Endodermal cell (in vitro differentiated cells): ENCODE measurements around the gene AGAP2. TPM values are rescaled to one million over a fixed set of nuclear protein-coding genes. Genes with fewer than 3 reads are reported as not detected.
"Not testable (repeated sequence)": the region's sequence is repeated elsewhere in the genome, so short reads cannot be mapped to it uniquely, and the experiment has no call there.

Experiments used
- DNase-seq: peaks from one replicate; pipeline ENCODE4 v3.0.0-alpha.2; 2017
- H3K27ac ChIP-seq: 2 replicates; pipeline ENCODE4 v1.5.1; 2013; ENCODE audit warnings: mild to moderate bottlenecking, low read depth, low read length, moderate library complexity
- H3K27me3 ChIP-seq: 2 replicates; pipeline ENCODE4 v1.6.1; 2013; ENCODE audit warnings: mild to moderate bottlenecking, low read length, moderate library complexity; ENCODE audit not compliant: insufficient read depth, control insufficient read depth, poor library complexity, severe bottlenecking
- H3K36me3 ChIP-seq: 2 replicates; pipeline ENCODE4 v1.7.0; 2013; ENCODE audit warnings: mild to moderate bottlenecking, low read length, moderate library complexity; ENCODE audit not compliant: control insufficient read depth, insufficient read depth
- H3K4me1 ChIP-seq: one replicate; pipeline ENCODE4 v1.7.0; 2013; ENCODE audit warnings: low read length; ENCODE audit not compliant: control insufficient read depth, insufficient read depth
- H3K4me3 ChIP-seq: 2 replicates; pipeline ENCODE4 v1.5.1; 2013; ENCODE audit warnings: mild to moderate bottlenecking, low read length, moderate library complexity
- H3K9ac ChIP-seq: 2 replicates; pipeline ENCODE4 v1.6.1; 2013; ENCODE audit warnings: mild to moderate bottlenecking, low read length, moderate library complexity; ENCODE audit not compliant: poor library complexity, severe bottlenecking; ENCODE audit errors: extremely low read depth
- H3K9me3 ChIP-seq: 2 replicates; pipeline ENCODE4 v1.6.1; 2013; ENCODE audit warnings: mild to moderate bottlenecking, low read length, moderate library complexity; ENCODE audit not compliant: control insufficient read depth
- H3K27ac Mint-ChIP-seq: 2 replicates; pipeline ENCODE4 v1.8.0; 2020; ENCODE audit warnings: mixed read lengths
- H3K27me3 Mint-ChIP-seq: 2 replicates; pipeline ENCODE4 v1.8.0; 2021; ENCODE audit warnings: mild to moderate bottlenecking, mixed read lengths; ENCODE audit not compliant: insufficient read depth
- H3K36me3 Mint-ChIP-seq: 2 replicates; pipeline ENCODE4 v1.8.0; 2020; ENCODE audit warnings: low read depth, mixed read lengths
- H3K4me1 Mint-ChIP-seq: 2 replicates; pipeline ENCODE4 v1.8.0; 2020; ENCODE audit warnings: mixed read lengths
- H3K4me3 Mint-ChIP-seq: 2 replicates; pipeline ENCODE4 v1.8.0; 2020; ENCODE audit warnings: mild to moderate bottlenecking, moderate library complexity, mixed read lengths
- H3K9me3 Mint-ChIP-seq: 2 replicates; pipeline ENCODE4 v1.8.0; 2020; ENCODE audit warnings: mild to moderate bottlenecking, mixed read lengths
- WGBS, 2 experiments: methylation state at CpG; one replicate each; pipeline versions ENCODE4 v1.1.5 to v1.1.7; 2013; ENCODE audit warnings: missing lambda C conversion rate in 2 of 2, mixed read lengths in 1 of 2; ENCODE audit not compliant: insufficient coverage in 1 of 2, insufficient read length in 1 of 2; 5-methylcytosine and 5-hydroxymethylcytosine counted together
- total RNA-seq, 2 donors: library from RNA; stranded (reverse); fragmentation: NEBNext Ultra II Directional in 1 of 2; extraction: Animal tissue kit (Norgen Biotek cat#: 25700) in 1 of 2; gene quantifications; 2 replicates in 1 of 2; 3 replicates in 1 of 2; pipeline ENCODE4 v1.2.1, GENCODE V29; 2021
- TF ChIP-seq, protein P1 (sequence below): fragments of 200-600 bp; sonication (generic); conservative IDR thresholded peaks from 2 replicates; pipeline ENCODE4 v1.5.0; 2021; ENCODE audit warnings: antibody characterized with exemption, mild to moderate bottlenecking

AGAP2 gene
- total RNA-seq, 2 donors from 2014 or later: 0.44 TPM; not detected in 1

DNA sequence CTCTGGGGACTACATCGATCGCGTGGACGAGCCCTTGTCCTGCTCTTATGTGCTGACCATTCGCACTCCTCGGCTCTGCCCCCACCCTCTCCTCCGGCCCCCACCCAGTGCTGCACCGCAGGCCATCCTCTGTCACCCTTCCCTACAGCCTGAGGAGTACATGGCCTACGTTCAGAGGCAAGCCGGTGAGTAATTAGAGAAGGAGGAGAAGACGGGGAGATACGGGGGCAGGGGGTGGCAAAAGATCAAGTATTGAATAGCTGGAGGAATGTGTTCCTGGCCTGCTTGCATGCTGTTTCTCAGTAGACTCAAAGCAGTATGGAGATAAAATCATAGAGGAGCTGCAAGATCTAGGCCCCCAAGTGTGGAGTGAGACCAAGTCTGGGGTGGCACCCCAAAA, 22.8 kb downstream of the AGAP2 start:
- no peak overlapping the region for H3K27ac ChIP-seq
- Mint-ChIP-seq H3K4me3 (no peak overlapping the region), H3K4me1 (no peaks in the 10 kb centered on the region), H3K36me3 (peaks cover 50% of the 10 kb centered on the region), H3K9me3 (peaks cover 2% of the 10 kb centered on the region), H3K27me3 (no peaks in the 10 kb centered on the region), H3K27ac (no peak overlapping the region)
- WGBS, 2 experiments: 97 to 98% methylated on average over 7 to 12 of the region's 12 CpGs
- no peaks in the 10 kb centered on the region for H3K4me1 ChIP-seq
- H3K9me3 ChIP-seq: no peaks in the 10 kb centered on the region
- no peaks in the 10 kb centered on the region for H3K27me3 ChIP-seq
- TF ChIP-seq, protein P1, sequence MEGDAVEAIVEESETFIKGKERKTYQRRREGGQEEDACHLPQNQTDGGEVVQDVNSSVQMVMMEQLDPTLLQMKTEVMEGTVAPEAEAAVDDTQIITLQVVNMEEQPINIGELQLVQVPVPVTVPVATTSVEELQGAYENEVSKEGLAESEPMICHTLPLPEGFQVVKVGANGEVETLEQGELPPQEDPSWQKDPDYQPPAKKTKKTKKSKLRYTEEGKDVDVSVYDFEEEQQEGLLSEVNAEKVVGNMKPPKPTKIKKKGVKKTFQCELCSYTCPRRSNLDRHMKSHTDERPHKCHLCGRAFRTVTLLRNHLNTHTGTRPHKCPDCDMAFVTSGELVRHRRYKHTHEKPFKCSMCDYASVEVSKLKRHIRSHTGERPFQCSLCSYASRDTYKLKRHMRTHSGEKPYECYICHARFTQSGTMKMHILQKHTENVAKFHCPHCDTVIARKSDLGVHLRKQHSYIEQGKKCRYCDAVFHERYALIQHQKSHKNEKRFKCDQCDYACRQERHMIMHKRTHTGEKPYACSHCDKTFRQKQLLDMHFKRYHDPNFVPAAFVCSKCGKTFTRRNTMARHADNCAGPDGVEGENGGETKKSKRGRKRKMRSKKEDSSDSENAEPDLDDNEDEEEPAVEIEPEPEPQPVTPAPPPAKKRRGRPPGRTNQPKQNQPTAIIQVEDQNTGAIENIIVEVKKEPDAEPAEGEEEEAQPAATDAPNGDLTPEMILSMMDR: no peak
- peaks cover 23% of the 10 kb centered on the region for H3K36me3 ChIP-seq
- H3K9ac ChIP-seq: no peak overlapping the region
- no peak overlapping the region for H3K4me3 ChIP-seq
- DNase-seq: no peak

DNA sequence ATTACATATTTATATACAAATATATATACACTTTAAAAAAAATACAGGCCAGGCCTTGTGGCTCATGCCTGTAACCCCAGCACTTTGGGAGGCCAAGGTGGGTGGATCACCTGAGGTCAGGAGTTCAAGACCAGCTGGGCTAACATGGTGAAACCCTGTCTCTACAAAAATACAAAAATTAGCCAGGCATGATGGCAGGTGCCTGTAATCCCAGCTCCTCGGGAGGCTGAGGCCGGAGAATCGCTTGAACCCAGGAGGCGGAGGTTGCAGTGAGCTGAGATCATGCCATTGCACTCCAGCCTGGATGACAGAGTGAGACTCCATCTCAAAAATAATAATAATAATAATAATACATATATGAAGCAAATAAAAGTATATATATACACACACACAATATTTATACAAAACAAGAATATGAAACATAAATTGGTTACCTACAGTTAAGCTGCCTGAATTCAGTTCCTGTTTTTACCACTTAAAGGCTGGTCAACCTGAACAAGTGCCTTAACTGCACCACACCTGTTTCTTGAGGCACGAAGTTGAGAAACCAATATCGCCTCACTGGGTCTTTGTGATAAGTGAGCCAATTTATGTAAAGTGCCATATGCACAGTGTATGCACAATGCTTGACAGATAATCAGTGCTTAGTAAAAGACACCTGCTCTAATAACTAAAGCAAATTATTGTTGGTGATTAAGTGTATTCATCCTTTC, 23.4 kb downstream of the AGAP2 start:
- not testable (repeated sequence) for H3K4me3 ChIP-seq, H3K9ac ChIP-seq, H3K9me3 ChIP-seq, H3K9me3 Mint-ChIP-seq, H3K27me3 Mint-ChIP-seq, H3K27ac ChIP-seq, H3K4me3 Mint-ChIP-seq, H3K27me3 ChIP-seq, H3K27ac Mint-ChIP-seq, H3K4me1 ChIP-seq, DNase-seq, H3K4me1 Mint-ChIP-seq
- H3K36me3 Mint-ChIP-seq: peaks cover 45% of the 10 kb centered on the region
- H3K36me3 ChIP-seq: peaks cover 23% of the 10 kb centered on the region
- 93 to 99% methylated on average over 3 to 6 of the region's 6 CpGs for WGBS, 2 experiments

DNA sequence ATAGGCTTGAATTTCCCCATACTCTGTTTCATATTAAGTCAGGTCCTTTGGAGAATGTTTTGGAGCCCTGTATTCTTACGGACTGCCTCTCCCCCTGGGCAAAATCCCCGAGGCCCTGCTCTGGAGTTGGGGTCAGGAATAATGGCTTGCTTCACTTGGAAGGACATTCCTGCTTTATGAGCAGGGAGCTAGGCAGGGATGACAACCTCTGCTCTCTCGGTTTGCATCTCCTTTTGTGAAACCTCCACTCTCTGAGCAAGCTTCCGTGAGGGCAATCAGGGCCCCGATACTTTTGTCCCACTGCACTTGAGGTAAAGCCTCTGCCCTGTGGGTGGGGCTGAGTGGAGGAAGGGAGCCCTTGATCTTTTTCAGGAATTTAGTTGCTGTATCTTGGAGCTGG, 25.3 kb downstream of the AGAP2 start:
- TF ChIP-seq, protein P1: no peak
- Histone ChIP-seq H3K27me3 (no peaks in the 10 kb centered on the region), H3K36me3 (peaks cover 11% of the 10 kb centered on the region), H3K4me1 (no peaks in the 10 kb centered on the region), H3K27ac (no peak overlapping the region), H3K9me3 (no peaks in the 10 kb centered on the region), H3K4me3 (no peak overlapping the region), H3K9ac (no peak overlapping the region)
- Mint-ChIP-seq H3K4me3 (no peak overlapping the region), H3K27me3 (no peaks in the 10 kb centered on the region), H3K27ac (no peak overlapping the region), H3K36me3 (peaks cover 34% of the 10 kb centered on the region), H3K9me3 (peaks cover 2% of the 10 kb centered on the region), H3K4me1 (no peaks in the 10 kb centered on the region)
- 88 to 89% methylated on average over 3 to 5 of the region's 5 CpGs for WGBS, 2 experiments
- no peak for DNase-seq

DNA sequence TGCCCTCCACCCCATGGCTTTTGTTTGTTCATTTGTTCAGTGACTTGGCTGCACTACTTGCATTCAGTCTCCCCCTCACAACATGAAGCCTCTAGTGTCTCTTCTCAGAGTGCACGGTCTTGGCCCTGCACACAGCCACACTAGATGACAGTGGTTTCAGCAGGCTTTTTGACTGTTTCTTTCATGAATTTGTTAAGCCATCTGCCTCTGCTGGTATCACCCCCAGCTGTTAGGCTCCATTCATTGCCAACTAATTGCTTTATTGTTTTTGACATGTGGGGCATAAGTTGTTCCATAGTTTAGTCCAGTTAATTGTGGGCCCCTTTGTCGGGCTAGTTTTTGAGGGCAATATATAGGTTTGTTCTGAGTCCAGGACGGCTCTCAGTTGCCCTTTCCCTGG, 25.8 kb downstream of the AGAP2 start:
- TF ChIP-seq, protein P1: no peak
- Histone ChIP-seq H3K27ac (no peak overlapping the region), H3K4me3 (no peak overlapping the region), H3K9me3 (no peaks in the 10 kb centered on the region), H3K27me3 (no peaks in the 10 kb centered on the region), H3K36me3 (peaks cover 6% of the 10 kb centered on the region), H3K9ac (no peak overlapping the region), H3K4me1 (no peaks in the 10 kb centered on the region)
- no peak for DNase-seq
- H3K9me3 Mint-ChIP-seq: peaks cover 2% of the 10 kb centered on the region
- H3K36me3 Mint-ChIP-seq: peaks cover 30% of the 10 kb centered on the region
- no peaks in the 10 kb centered on the region for H3K4me1 Mint-ChIP-seq
- WGBS, 2 experiments: 89% methylated on average over 3 of the region's 3 CpGs
- H3K27ac Mint-ChIP-seq: no peak overlapping the region
- H3K4me3 Mint-ChIP-seq: no peak overlapping the region
- H3K27me3 Mint-ChIP-seq: no peaks in the 10 kb centered on the region
